ENCODE results near the gene TRPM3.
A peak's percentile ranks its signal among the peaks of the same experiment; 100 is the strongest.

TRPM3 gene

GRCh38 chr9:71097671-71098070 is 23.8 kb downstream of the TRPM3 start:
- no peak for DNase-seq (ENCODE audit: low read depth in 2 of 2)

GRCh38 chr9:71096421-71097108 is 24.9 kb downstream of the TRPM3 start:
- no peak for DNase-seq (ENCODE audit: low read depth in 2 of 2)

- DNase-seq (ENCODE audit: low read depth in 2 of 2) = no peak
Measured at GRCh38 chr9:71094708-71095251, 26.6 kb downstream of the TRPM3 start.

GRCh38 chr9:71090896-71091295 is 30.5 kb downstream of the TRPM3 start:
- DNase-seq (ENCODE audit: low read depth in 2 of 2) = no peak

- peak; percentile 36 to 45 for DNase-seq (ENCODE audit: low read depth in 2 of 2)
Measured at GRCh38 chr9:71079451-71079850, 42.0 kb downstream of the TRPM3 start.

GRCh38 chr9:71076096-71076495 is 45.3 kb downstream of the TRPM3 start:
- no peak for DNase-seq (ENCODE audit: low read depth in 2 of 2)

GRCh38 chr9:71073494-71073893 is 47.9 kb downstream of the TRPM3 start:
- DNase-seq (ENCODE audit: low read depth in 2 of 2) = no peak

- DNase-seq (ENCODE audit: low read depth in 2 of 2) = no peak
Measured at GRCh38 chr9:71072587-71072986, 48.8 kb downstream of the TRPM3 start.

- DNase-seq (ENCODE audit: low read depth in 2 of 2) = no peak
Measured at GRCh38 chr9:71071633-71072032, 49.8 kb downstream of the TRPM3 start.

- no peak for DNase-seq (ENCODE audit: low read depth in 2 of 2)
Measured at GRCh38 chr9:71058660-71059059, 62.8 kb downstream of the TRPM3 start.

- DNase-seq (ENCODE audit: low read depth in 2 of 2) = no peak
Measured at GRCh38 chr9:71052287-71052686, 69.1 kb downstream of the TRPM3 start.

GRCh38 chr9:71048280-71048679 is 73.1 kb downstream of the TRPM3 start:
- no peak for DNase-seq (ENCODE audit: low read depth in 2 of 2)

GRCh38 chr9:71042448-71042990 is 78.9 kb downstream of the TRPM3 start:
- DNase-seq (ENCODE audit: low read depth in 2 of 2) = no peak

GRCh38 chr9:71037521-71037920 is 83.9 kb downstream of the TRPM3 start:
- DNase-seq (ENCODE audit: low read depth in 2 of 2) = no peak

GRCh38 chr9:71036501-71036900 is 84.9 kb downstream of the TRPM3 start:
- DNase-seq (ENCODE audit: low read depth in 2 of 2) = peak; percentile 4 to 8

GRCh38 chr9:71032779-71033178 is 88.6 kb downstream of the TRPM3 start:
- DNase-seq (ENCODE audit: low read depth in 2 of 2) = no peak

- DNase-seq (ENCODE audit: low read depth in 2 of 2) = no peak
Measured at GRCh38 chr9:71025728-71026127, 95.7 kb downstream of the TRPM3 start.

- DNase-seq (ENCODE audit: low read depth in 2 of 2) = no peak
Measured at GRCh38 chr9:71025201-71025600, 96.2 kb downstream of the TRPM3 start.

GRCh38 chr9:71010258-71010657 is 111.2 kb downstream of the TRPM3 start:
- no peak for DNase-seq (ENCODE audit: low read depth in 2 of 2)

- DNase-seq (ENCODE audit: low read depth in 2 of 2) = no peak
Measured at GRCh38 chr9:71005456-71005855, 116.0 kb downstream of the TRPM3 start.

- DNase-seq (ENCODE audit: low read depth in 2 of 2) = no peak
Measured at GRCh38 chr9:71004196-71004595, 117.2 kb downstream of the TRPM3 start.

- no peak for DNase-seq (ENCODE audit: low read depth in 2 of 2)
Measured at GRCh38 chr9:71003346-71003745, 118.1 kb downstream of the TRPM3 start.

GRCh38 chr9:71001780-71002386 is 119.5 kb downstream of the TRPM3 start:
- no peak for DNase-seq (ENCODE audit: low read depth in 2 of 2)
